NCI-H446 treated with DMSO at 0.1 percent for 48 hours (cell line): ENCODE results near the gene ACTR1A.
"Not testable (repeated sequence)": the region's sequence is repeated elsewhere in the genome, so short reads cannot be mapped to it uniquely, and the experiment has no call there.

Experiments used
- DNase-seq: peaks from one replicate; lab custom pipeline; 2025; lab: John Stamatoyannopoulos, UW

ACTR1A gene

DNA sequence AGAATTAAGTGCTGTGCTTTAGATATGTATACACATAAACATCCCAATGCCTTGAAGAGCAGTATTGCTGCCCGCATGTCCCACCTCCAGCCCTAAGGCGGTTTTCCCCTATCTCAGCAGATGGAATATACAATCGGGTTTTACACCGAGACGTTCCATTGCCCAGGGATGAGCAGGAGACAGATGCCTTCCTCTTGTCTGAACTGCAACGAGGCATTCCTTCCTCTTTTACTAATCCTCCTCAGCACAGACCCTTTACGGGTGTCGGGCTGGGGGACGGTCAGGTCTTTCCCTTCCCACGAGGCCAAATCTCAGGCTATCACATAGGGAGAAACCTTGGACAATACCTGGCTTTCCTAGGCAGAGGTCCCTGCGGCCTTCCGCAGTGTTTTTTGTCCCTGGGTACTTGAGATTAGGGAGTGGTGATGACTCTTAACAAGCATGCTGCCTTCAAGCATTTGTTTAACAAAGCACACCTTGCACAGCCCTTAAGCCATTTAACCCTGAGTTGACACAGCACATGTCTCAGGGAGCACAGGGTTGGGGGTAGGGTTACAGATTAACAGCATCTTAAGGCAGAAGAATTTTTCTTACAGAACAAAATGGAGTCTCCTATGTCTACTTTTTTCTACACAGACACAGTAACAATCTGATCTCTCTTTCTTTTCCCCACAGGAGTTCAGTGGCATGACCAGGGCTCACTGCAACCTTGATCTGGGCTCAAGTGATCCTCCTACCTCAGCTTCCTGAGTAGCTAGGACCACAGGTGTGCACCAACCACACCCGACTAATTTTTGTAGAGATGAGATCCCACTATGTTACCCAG, 47.6 kb downstream of the ACTR1A start:
- DNase-seq, result not testable (repeated sequence)

DNA sequence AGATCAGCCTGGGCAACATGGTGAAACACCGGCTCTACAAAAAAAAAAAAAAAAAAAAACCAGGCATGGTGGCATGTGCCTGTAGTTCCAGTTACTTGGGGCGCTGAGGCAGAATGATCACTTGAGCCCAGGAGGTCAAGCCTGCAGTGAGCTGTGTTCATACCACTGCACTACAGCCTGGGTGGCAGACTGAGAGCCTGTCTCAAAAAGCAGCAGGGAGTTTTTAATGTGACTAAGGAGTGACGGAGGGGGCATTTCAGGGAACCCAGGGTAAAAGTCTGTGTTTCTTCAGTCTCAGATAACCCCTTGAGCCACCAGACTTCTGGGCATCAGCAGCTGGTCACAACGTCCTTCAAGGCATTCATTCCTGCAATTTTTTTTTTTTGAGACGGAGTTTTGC, 49.0 kb downstream of the ACTR1A start:
- no peak for DNase-seq

DNA sequence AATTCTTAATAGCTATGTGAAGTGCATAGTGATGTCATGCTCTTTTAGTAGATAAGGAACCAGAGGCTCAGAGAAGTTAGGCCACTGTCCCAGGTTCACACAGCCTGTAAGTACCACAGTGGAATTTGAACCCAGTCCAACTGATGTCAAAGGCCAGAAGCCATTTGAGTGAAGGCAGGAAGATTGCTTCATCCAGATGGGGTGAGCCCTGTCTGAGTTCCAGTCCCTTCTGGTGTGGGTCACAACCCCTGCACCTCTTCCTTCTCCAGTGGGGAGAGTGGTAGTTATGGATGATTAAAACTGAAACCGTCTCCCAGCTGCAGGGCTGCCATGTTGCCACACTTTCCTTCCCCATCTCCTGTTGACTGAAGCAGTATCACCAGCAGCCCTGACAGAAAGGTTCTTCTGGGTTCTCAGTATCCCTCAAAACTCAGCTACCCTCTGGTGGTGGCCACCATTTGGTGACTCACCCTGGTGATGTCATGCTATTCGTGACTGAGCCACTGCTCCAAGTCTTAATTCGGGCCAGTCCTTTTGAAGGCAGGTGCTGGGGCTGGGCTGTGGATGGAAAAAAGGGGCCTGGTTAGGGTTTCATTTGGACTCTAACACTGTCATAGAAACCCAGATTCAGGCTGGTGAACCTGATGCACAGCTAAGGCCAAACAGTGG, 49.7 kb downstream of the ACTR1A start:
- DNase-seq, result no peak

DNA sequence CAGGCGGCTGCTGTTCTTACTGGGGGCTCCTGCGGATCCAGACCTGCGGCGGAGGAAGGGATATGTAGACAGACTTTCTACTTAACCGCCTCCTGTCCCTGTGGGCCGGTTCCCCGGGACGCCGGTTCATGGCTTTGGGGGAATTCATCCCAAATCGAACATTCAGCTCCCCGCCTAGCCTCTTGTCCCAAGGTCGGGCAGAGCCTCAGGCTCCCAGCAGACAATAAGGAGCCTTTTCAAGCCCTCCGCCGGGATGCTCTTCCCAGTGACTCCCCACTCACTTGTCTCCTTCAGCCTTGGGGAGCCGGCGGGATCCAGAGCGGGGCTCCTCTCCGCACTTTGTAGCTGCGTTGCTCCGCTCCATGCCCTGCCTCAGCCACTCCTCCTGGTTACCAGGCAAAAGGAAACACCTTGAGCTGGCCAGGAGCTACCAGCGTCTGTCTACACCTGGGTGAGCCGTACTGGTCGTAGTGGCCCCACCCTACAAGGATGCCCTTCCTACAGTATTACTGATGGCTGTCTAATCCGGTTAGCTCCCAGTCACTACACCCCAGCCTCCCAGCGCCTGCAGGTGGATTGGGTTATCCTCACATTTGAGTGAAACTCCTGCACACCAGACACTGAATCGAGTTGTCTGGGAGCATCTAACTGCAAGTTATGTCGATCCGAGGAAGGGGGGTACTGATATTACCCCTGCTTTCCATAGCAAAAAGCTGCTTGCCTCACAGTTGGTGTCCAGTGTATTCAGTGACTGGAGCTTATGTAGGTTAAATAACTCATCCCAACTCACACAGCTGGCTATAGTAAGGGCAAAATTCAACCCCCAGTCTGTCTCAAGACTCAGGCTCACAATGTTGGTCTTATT, 51.2 kb downstream of the ACTR1A start, which contains the start of gene C10orf95:
Gene C10orf95, minus strand, starts transcription at position 439 of the 865 bp plus-strand sequence. CDS start 450 bp downstream, outside the sequence.
- no peak for DNase-seq

DNA sequence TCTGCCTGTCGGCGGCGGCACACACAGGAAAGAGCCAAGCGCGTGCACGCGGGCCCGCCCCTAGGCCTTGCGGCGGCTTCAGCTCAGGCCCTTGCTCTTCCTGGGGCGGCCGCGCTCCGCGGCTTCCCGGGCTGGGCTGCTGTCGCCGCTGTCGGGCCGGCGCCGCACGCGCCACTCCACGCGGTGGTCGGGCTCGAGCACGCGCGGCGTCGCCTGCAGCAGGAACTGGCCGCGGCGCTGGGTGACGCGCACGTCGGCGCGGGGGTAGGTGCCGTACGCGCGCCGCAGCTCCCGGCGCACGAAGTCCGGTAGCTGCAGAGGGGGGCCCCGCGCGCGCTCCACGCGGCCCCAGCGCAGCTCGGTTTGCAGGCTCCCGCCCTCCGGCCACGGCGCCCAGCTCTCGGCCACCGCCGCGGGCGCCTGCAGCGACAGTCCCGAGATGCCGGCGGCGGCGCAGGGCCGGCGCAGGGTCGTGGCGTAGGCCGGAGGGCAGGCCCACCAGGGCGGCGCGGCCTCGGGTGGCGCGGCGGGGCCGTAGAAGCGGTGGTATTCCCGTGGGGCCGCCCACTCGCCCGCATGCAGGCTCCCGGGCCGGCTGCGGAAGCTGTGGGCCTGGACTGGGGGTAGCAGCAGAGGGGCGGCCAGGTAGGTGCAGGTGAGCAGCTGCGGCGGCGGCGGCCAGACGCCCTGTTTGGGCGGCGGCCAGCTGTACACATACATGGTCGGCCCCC, 52.0 kb downstream of the ACTR1A start:
- DNase-seq, result peak; percentile 53

DNA sequence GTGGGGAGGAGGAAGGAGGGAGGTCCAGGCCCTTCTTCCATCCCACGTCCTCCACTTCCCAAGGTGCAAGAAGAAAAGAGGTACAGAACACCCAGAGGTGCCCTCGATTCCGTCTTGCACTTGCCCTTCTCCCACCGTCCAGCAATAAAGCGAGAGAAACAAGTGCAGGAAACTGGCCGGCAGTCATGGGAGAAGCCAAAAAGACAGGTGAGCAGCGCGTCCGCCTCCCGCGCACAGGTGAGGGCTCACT, 52.5 kb downstream of the ACTR1A start:
- DNase-seq, result no peak

DNA sequence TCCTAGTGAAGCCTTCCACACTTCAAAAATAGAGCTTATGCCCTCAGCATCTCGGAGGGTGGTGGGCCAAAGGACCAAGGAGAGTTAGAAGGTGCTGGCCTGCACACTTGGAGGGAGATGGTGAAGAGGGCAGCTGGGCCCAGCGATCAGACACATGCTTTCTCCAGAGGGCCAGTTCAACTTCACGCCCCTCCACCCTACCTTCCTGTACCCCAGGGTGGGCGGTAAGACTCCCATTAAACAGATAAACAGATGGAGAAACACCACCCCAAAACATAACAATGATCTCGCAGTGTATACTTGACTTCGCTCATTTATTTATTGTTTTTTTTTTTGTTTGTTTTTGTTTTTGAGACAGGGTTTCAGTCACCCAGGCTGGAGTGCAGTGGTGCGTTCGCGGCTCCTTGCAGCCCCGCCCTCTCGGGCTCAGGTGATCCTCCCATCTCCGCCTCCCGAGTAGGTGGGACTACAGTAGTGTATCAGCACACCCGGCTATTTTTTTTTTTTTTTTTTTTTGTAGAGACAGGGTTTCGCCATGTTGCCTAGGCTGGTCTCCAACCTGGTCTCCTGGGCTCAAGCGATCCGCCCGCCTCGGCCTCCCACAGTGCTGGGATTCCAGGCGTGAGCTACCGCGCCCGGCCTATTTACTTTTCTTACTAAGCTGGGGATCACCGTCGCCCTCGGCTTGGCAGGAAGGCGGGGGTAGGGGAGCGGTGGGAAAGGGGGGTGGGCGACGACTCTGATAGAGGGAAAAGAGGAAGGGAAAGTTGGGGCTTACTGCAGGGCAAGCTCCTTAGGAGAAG, 53.0 kb downstream of the ACTR1A start:
- DNase-seq, result peak; percentile 28

DNA sequence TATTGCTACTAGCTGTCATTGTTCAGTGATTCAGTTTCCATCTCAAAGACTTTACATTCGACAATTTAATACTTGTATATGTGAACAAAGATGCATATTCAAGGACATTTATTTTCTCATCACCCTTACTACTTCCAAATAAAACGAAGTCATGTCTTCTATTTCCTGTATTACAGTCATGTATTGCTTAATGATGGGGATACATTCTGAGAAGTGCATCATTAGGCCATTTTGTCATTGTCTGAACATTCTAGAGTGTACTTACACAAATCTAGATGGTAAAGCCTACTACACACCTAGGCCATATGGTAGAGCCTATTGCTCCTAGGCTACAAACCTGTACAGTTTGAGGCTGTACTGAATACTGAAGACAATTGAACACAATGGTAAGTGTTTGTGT, 57.7 kb downstream of the ACTR1A start:
- no peak for DNase-seq

DNA sequence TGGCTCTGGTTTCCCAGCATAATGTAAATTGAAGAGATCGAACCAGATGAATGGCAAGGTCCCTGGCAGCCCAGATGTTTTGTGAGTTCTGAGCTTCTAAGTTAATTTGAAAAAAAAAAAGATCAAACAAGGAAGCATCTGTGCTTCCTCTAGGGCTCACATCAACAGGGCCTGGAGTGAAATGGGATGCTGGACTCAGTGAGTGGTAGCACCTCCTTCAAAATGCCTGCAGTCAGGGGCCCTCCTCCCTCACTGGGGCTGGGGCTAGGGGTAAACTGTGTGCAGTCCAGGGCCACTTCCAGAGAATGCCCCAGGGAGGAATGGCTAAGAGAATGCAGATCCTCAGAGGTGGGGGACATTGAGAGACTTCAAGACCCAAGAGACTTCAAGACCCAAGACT, 64.1 kb downstream of the ACTR1A start:
- no peak for DNase-seq

DNA sequence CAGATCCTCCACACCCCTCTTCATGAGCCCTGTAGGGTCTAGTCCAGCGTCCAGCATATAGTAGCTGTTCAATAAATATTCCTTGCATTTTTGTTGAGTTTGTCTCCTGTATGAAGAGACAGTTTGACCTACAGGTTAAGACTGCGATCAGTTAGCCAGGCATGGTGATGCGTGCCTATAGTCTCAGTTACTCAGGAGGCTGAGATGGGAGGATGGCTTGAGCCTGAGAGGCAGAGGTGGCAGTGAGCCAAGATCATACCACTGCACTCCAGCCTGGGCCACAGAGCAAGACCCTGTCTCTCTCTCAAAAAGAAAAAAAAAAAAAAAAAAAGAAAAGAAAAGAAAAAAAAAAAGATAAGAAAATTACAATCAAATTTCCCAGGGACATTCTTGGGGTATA, 65.0 kb downstream of the ACTR1A start:
- DNase-seq, result no peak

DNA sequence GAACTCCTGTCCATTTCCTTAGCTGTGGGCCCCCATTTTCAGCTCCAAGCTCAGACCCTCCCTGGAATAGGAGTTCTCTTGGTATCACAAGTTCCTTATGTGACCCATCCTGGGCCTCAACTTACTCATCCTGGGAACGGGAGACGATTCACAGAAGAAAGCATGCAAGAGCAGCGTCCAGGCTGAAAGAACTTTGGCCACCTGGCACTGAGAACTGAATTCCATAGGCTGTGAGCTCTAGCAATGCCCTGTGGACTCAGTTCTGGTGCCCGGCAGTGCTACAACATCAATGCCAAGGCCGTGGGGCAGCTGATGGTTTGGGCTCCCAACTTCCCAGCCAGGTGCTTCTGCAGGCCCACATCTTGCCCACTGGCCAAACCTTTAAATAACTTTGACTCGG, 66.2 kb downstream of the ACTR1A start:
- no peak for DNase-seq

DNA sequence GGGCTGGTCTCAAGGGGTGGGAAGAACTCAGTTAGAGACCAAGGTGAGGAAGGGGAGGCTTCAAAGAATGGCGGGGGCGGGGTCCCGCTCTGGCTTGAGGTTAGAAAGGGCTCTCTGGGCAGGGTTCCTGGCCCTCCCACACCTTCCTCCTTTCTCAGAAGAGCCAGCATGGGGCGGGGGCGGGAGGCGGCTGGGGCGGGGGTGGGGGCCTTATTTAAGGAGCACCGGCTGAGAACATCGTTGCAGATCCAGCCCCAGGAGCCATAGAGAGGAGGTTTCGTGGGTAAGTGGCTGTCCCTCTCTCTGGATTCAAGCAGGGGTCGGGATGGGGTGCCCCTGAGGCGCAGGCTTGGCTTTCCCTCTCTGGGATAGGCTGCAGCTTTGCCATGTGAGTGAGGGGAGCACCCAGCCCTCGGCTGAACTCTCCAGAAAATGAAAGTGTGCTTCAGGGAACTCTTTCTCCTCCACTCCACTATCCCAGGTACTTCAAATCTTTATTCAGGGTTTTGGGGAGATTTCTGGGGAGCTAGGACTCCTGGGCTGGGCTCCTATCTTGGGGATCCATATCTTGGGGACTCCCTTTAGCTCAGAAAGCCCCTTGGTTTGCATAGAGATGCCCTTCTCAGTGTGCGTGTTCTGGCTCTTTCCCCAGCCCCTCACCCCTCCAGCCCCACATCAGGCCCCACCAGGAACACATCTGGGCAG, 66.8 kb downstream of the ACTR1A start:
- DNase-seq, result no peak

DNA sequence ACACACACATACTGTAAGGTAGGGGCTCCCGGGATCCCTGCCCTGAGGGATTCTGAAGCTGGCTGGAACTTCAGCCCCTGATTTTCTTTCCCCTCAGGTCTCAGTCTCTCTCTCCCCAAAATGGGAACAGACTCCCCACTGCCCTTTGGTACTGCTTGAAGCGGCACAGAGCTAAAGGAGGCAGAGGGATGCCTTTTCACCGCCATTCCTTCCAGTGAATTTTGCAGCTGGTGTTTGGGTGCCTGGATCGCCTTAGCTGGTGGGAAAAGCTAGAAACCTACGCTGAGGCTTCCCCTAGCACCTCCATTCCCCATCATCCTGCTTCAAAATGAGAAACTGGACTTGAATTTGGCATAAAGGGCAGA, 67.4 kb downstream of the ACTR1A start:
- no peak for DNase-seq

DNA sequence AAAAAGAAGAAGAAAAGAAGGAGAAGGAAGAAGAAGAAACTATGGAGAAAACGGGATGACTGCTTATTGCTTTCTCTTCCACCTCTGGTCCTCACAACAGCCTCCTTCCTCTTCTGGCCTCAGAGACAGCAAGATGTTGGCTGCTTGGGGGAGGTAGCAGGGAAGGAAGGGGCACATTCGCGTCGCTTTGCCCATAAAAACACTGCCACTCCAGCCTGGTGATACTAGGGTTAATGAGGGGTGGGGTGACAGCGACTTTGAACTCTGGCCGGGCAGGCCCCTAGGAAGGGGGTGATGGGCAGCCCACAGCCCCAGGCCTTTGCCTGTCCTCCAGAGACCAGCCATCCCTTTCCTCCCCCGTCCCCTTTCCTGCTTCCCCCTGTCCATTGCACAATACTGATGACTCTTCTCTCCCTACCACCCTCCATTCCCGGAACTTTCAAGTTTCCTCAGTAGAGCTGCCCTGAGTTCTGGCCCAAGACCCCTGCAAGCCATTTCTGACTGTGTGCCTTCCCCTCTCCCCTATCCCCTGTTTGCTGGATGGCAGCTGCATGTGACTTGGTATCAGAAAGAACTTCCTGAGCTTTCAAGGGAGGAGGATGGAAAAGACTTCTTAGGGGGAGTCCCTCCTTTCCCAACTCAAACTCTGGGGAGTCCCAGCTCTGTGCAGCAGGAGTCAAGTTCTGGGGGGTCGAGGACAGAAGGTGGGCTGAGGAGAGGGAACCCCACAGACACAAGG, 67.9 kb downstream of the ACTR1A start:
- no peak for DNase-seq

DNA sequence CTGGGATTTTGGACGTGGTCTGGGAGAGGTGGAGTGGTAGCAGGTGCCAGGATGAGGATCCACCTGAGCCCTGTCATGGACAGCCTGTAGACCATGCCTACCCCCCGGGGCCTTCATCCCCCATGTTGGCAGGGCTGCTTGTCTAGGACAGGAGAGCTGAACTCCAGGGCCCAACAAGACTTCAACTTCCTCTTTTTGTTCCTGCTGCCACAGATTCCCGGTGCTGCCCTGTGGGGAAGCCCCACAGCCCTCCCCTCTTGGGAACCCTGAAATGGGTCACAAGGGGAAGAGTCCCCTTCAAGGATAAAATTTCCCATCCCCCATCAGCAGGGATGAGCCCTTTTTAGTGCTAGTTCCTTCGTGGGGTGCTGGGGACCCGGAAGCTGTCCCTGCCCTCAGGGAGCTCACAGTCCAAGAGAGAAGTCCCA, 68.9 kb downstream of the ACTR1A start:
- no peak for DNase-seq

DNA sequence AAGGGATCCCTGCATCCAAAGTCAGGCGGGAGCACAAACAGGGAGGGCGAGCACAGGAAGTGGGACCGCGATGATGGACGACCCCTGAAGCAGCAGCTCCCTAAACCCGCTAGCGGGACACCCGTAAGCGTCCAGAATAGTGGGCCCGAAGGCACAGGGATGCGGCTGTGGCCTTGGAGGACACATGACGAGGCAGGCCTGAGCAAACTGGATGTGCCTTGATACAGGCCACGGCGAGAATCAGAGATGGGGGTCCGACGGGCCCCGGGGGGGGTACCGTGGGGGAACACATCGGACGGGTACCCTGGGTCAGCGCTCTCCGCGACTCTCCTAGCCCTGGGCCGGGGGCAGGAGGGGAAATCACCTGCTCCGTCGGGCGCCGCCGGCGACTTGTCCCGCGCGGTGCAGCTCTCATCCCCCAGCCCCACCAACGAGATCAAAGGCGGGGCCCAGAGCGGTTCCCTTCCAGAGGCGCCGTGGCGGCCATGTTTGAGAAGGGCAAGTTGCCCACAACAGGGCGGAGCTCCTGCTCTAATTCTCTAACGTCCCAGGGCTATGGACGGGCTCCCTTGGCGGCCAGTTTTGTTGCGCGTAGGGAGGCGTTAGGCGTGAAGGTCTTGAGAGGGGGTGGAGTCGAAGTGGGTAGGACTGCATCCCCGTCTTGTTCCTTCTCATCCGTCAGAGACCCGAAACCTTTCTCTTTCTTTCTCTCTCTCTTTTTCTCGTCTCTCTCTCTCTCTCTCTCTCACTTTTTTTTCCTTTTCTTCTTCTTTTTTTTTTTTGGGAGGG, 70.2 kb downstream of the ACTR1A start, which contains the start of gene CUEDC2:
Gene CUEDC2, minus strand, starts transcription at position 413 of the 789 bp plus-strand sequence. CDS start 7,386 bp downstream, outside the sequence.
- DNase-seq, result peak; percentile 89

DNA sequence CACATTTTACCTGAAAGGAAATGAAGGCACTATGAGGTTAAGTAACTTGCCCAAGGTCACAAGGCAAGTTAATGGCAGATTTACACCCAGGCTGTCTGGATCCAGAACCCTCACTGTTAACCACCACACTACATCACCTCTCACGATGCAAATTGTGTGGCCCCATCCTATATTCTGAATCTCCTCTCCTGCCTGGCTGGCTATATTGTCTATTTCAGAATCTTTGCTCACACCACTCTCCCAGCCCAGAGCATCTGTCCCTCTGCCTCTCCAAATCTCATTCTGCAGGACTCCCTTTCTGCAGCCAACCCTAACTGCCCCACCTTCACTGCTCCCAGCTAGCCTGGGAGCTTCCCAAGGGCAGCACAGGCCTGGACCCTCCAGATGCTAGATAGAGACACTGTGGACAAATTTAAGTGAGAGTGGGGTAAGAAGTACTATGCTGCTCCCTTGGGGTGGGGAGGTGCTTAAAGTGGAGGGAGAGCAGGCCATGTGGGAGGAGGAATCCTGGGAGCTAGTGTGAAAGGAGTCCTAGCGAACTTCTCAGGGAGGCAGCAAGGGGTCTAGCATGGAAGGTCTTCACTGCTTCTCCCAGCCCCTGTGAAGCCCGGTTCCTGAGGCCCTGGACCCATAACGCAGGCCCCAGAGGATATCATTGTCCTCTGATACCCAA, 70.9 kb downstream of the ACTR1A start:
- no peak for DNase-seq

DNA sequence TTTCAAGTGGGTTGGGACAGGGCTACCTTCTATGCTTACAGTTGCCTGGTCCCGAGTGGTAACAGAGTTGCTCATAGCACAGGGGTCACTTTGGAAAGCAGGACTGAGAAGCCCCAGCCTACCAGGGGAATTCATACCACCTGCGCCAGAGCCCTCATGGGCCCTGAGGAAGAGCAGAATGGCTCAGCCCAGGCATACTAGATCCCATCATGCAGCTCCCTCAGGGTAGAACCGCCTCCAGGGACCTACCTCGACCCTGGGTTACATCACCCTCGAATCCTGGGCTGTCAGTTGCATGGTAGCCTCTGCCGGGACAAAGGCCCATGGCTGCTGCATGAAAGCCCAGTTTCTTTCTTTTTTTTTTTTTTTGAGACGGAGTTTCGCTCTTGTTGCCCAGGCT, 73.0 kb downstream of the ACTR1A start:
- DNase-seq, result no peak
